Measurements from ENCODE around the gene TBC1D7.

DNA sequence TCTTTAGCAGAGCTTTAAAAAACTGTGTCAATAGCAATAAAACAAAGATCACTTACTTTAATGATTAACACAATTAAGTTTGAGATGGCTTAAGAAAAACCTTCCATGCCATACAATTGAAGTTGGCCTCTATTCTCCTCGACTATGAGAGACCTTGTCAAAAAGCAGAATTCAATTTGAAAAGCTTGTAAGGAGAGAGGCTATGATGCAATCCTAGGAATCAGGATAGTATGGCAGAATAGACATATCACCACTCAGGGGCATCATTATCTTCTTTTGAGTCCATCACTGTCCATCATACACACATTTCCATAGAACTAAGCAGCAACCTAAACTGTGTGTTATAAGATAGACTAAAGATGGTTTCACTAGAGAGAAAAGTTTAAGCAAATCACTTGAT is 17.2 kb downstream of the TBC1D7 start:
- TF ChIP-seq CTCF (conservative IDR thresholded peaks at IDR 0.05; ENCODE audit: low read depth, low read length) (no peak), EZH2 (IDR thresholded peaks at IDR 0.05; ENCODE audit: low read length, unreplicated experiment) (no peak), EZH2phosphoT487 (IDR thresholded peaks at IDR 0.05; ENCODE audit: borderline replicate concordance, low read length) (no peak)

All from PC-3 (cell line).